GM10266 (cell line): ENCODE results near the gene TCFL5.

ENCODE experiments used
- DNase-seq: peaks from one replicate; pipeline ENCODE4 v3.0.0; 2012; ENCODE audit errors: extremely low spot score
- TF ChIP-seq, protein P1 (sequence below): IDR thresholded peaks from 2 replicates; pipeline ENCODE4 v1.5.1; 2012; ENCODE audit warnings: mild to moderate bottlenecking, low read depth; ENCODE audit not compliant: control insufficient read depth, insufficient read depth; ENCODE audit errors: missing control alignments

The TCFL5 gene

GRCh38 chr20:62893700-62894099, 32.1 kb upstream of the TCFL5 start:
- DNase-seq, result no peak
- TF ChIP-seq, protein P1, sequence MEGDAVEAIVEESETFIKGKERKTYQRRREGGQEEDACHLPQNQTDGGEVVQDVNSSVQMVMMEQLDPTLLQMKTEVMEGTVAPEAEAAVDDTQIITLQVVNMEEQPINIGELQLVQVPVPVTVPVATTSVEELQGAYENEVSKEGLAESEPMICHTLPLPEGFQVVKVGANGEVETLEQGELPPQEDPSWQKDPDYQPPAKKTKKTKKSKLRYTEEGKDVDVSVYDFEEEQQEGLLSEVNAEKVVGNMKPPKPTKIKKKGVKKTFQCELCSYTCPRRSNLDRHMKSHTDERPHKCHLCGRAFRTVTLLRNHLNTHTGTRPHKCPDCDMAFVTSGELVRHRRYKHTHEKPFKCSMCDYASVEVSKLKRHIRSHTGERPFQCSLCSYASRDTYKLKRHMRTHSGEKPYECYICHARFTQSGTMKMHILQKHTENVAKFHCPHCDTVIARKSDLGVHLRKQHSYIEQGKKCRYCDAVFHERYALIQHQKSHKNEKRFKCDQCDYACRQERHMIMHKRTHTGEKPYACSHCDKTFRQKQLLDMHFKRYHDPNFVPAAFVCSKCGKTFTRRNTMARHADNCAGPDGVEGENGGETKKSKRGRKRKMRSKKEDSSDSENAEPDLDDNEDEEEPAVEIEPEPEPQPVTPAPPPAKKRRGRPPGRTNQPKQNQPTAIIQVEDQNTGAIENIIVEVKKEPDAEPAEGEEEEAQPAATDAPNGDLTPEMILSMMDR, result no peak

DNA sequence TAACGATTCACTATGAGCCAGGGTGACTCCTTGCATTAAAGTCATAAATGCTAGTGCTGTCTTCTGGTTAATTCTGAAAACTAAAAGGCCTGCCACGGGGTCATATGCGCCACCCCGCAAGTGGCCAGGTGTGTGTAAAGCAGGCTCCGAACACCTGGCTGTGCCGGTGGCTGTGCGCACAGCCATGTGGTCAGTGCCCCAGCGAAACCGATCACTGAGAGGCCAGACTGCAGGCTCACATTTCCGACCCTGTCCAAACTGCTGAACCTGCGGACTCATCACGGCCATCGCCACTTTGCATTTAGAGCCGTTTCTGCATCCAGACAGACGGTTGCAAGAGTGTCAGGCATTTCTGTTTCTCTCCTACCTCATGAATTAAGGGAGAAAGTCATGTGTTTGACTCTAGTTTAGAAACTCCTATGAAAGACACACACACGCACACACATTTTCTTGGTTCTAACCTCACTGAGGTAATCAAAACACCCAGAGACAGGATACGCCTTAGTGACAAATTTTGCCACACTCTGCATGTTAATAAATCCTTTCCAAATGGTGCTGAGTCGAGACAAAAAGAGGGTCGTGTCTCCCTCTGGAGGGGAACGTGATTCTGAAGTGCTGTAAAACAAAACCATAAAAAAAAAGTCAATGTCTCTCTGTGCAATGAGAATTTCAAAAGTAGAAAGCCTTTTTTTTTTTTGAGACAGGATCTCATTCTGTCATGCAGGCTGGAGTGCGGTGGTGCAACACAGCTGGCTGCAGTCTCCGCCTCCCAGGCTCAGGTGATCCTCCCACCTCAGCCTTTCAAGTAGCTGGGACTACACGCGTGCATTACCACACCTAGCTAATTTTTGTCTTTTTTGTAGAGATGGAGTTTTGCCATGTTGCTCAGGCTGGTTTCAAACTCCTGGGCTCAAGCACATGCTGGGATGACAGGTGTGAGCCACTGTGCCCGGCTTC, 31.0 kb upstream of the TCFL5 start:
- TF ChIP-seq, protein P1, result no peak
- DNase-seq, result no peak

DNA sequence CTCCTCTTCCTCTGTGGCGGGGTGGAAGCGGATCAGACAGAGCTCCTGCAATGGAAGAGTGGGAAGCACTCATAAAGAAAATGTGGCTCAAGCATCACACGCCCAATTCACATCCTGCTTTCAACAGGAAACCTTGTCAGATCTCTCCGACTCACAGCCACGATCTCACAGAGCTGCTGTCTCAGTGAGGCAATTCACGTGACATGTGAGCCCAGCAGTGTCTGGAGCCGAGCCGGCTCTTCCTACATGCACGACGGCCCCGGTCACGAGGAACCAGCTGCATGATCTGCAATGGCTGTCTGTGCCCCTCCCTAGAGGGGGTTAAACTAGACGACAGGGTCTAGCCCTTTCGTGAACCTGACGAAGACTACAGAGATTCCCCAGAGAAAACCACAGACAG, 29.5 kb upstream of the TCFL5 start:
- no peak for DNase-seq
- TF ChIP-seq, protein P1, result no peak

GRCh38 chr20:62890444-62890843, 28.8 kb upstream of the TCFL5 start:
- TF ChIP-seq, protein P1, result no peak
- no peak for DNase-seq

DNA sequence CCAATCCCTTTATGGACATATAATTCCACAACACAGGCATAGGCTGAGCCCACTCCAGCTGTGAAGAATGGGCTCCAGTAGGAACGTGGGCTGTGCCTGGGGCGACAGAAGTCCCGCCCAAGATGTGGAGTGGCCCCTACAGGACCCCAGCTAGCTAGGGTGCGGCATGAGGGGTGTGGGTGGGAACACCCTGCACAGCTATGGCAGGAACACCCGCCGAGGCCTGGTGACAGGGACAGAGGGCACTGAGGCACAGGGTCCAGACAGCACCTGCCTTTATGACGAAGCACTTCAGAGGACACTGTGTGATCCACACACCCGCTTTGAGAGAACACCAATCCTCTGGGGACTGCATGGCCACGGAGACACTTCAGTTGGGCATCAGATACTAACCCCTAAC, 28.2 kb upstream of the TCFL5 start:
- TF ChIP-seq, protein P1, result no peak
- DNase-seq, result no peak

DNA sequence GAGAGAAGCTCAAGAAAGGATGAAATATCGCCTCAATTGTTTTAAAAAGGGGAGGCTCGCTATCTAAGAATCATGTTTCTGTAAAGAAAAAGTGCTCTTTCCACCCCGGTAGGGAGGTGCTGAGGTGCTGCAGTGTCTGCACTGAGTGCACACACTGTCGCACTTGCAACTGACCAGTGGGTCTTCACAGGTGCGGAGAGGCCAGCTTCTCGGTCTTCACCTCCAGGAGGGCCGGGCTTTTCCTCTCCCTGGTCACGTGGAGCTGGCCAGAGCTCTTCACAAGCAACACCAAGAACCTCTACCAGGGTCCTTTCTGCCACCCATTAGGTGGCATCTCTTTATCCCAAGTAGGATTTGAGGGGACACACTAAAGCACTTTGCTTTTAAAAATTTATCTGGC, 27.8 kb upstream of the TCFL5 start:
- TF ChIP-seq, protein P1, result no peak
- no peak for DNase-seq

GRCh38 chr20:62888910-62889309, 27.3 kb upstream of the TCFL5 start:
- TF ChIP-seq, protein P1, result no peak

More at GRCh38 chr20:62888910-62889309, 27.3 kb upstream of the TCFL5 start:
- DNase-seq, result no peak
